Activated CD4-positive, alpha-beta T cell treated with anti-CD3 and anti-CD28 coated beads, Interleukin-2, amount 50 U/mL, for 4 hours (primary cell): Measurements from ENCODE around the gene TTLL8.

Source experiments
- DNase-seq, 2 experiments: peaks; one replicate each; pipeline ENCODE4 v3.0.0-alpha.2; 2020

Gene TTLL8

DNA sequence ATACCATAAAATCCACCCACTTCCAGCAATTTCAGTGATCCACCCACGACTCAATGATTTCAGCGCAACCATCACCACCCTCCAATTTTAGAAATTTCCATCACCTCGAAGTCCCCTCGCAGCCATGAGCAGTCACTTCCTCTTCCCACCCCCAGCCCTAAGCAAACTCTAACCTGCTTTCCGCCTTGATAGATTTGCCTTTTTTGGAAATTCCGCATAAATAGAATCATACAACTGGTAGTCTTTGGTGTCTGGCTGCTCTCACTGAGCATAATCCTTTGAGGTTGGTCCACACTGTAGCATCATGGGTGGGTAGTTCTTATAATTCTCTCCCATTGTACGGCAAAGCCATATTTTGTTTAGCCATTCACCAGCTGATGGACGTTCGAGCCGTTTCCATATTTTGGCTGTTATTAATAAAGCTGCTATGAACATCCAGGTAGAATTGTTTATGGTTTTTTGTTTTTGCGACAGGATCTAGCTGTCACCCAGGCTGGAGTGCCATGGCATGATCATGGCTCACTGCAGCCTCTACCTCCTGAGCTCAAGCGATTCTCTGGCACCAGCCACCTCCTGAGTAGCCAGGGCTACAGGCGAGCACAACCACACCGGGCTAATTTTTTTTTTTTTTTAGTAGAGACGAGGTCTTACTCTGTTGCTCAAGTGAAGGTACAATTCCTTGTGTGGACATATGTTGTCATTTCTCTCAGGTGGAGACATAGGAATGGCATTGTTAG is 81.5 kb downstream of the TTLL8 start:
- peak; percentile 57 to 69 for DNase-seq

DNA sequence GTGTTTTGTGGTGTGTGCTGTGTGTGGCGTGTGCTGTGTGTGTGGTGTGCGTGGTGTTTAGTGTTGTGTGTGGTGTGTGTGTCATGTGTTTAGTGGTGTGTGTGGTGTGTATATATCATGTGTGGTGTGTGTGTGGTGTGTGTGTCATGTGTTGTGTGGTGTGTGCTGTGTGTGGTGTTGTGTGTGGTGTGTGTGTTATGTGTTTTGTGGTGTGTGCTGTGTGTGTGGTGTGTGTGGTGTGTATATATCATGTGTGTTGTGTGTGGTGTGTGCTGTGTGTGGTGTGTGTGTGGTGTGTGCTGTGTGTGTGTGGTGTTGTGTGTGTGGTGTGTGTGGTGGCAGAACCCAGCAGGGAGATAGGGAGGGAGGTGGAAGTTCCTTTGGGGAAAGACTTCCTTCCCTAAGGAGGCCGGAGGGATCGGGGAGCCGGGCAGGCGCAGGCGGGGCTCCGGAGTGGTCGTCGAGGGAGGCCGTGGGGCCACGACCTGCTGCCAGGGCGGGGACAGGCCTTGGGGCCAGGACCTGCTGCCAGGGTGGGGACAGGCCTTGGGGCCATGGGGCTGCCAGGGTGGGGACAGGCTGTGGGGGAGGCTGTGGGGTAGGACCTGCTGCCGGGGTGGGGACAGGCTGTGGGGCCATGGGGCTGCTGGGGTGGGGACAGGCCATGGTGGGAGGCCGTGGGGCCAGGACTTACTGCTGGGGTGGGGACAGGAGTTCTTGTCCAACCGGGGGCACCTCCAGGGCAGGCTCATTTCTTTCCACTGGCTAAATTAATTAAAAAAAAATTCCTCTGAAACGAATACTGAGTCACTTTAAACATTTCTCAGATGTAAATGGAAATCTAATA is 82.3 kb downstream of the TTLL8 start:
- DNase-seq = peak; percentile 38 to 53

- DNase-seq = no peak
Observed at GRCh38 chr22:49973018-49973961, 84.8 kb downstream of the TTLL8 start.

DNA sequence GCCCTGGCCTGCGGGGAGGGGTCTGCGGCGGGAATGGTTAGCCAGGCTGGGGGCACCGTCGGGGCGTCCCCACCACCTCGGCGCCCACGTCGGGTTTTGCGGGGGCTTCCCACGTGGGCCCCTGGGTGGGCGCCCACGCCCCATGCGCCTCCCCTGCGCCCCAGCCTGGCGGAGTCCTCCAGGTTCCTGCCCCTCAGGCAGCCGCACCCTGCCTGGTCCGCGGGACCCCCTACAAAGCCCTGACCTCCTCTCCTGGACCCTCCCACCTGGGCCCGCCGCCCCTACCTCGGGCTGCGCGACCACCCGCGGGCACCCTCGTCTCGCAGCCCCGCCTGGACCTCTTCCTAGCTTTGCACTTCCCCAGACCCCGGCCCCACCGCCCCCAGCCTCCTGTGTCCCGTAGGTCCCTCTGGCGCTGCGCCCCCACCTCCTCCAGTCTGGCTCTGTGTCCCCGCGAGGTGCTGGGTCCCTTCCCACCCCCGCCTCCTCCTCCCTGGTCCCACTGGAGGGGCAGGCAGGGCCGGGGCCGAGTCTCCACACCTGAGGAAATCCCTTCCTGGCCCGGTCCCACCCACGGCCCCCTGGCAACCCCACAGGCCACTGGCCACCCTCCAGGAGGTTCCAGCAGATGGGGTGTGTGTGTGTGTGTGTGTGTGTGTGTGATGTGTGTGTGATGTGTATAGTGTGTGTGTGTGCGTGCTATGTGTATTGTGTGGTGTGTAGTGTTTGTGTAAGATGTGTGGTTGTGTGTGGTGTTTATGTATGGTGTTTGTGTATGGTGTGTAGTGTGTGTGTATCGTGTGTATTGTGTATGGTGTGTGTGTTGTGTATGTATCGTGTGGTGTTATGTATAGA is 85.7 kb downstream of the TTLL8 start:
- no peak for DNase-seq

GRCh38 chr22:49971232-49972162 is 86.6 kb downstream of the TTLL8 start:
- DNase-seq = peak; percentile 71 to 77

DNA sequence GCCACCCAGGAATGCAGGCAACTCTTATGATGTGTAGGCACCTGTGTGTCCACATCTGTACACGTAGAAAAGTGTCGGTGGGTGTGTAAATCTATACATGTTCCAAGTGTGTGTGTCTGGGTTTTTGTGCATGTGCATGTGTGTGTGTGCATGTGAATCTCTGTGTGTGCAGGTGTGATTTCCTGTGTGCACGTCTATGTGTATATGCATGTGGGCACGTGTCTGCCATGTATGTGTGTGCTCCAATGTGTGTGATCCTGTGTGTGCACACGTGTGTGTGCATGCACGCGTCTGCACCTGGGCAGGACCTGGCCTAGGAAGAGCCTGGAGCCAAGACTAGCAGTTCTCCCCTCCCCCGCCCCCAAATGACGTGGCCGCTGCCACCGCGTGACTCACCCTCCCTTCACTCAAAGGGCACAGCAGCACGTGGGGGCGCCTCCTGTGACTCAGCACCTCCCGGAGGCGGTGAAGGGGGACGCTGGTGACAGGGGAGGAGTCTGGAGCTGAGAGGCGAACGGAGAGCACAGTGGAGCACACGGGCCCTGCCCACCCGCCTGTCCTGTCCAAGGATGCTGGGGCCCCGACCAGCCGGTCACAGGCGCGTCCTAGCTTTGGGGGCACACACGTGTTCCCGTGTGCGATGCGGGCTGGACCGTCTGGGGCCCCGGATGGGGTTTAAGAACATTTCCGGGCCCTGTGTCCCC is 87.4 kb downstream of the TTLL8 start:
- DNase-seq = peak; percentile 97 to 99

DNA sequence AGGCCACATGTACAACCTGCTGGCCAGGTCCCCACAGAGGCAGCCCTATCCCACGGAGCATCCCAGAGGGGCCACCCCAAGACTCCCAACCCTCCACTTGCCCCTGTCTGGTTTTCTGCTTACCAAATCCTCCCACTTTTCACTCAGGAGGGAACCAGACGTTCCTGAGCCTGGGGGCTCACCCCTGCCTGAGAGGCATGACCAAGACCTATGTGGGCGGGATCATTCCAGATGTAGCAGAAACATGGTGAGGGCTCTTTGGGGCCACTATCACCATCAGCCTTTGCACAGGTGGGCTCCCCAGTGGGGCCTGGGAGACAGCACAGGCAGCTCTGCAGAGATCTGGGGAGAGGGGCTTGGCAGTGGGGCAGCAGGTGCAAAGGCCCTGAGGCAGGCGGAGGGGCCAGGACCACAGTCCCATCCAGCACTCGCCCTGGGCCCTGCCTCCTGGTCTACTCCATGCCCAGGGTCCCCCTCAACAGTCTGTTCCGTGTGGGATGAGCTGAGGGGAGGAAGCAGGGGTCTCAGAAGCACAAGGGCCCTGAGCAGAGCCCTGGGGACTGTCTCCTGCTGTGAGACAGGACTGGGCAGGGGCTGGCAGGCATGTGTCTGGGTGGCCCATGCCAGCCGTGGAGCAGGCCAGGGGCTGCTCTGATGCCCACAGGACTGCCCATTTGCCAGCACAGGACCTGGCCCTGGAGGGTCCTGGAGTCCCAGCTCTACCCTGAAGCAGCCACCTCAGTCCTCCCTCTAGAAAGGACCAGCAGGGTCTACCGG is 88.2 kb downstream of the TTLL8 start:
- no peak for DNase-seq

DNA sequence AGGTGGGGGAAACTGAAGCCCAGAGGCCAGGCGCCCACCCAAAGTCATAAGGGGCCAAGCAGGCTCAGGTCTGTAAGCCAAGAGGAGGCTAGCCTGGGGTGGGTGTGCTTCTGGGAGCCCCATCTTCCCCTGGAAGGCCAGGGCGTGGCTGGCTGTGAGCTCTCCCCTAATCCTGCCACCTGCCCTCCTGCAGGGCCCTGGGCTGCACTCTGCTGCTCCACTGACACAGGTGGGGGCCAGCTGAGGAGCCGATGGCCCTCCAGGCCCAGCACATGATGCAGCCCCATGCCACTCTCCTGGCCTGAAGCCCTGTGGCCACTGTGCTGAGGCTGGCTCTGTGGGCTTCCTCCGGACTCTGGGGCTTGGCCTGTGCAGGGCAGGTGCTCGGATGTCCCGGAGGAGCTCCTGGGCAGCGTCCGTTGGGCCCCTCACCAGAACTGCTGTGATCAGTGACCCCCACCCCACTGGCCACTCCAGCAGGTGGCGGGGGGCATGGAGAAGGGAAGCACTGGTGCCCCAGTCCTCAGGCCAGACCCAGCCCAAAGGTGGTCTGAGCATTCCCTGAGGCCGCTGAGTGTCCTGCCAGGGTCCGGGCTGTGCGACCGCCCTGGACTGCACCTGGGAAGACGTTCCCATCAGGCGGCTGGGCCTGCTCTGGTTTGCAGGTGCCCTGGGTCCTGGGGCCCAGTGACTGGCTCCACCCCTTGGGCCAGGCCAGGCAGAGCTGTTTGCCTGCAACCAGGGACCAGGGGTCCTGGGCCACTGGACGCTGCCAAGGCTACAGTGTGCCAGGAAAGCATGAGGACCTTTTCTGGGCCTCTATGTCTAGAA is 89.1 kb downstream of the TTLL8 start:
- DNase-seq = no peak
